SHP77 (cell line): Measurements from ENCODE around the gene SIRPA.

ENCODE experiments used
- DNase-seq, 2 experiments: peaks; one replicate each; lab custom pipeline; 2025; lab: John Stamatoyannopoulos, UW

SIRPA gene

GRCh38 chr20:1870792-1871550, 24.2 kb upstream of the SIRPA start:
- DNase-seq: no peak

DNA sequence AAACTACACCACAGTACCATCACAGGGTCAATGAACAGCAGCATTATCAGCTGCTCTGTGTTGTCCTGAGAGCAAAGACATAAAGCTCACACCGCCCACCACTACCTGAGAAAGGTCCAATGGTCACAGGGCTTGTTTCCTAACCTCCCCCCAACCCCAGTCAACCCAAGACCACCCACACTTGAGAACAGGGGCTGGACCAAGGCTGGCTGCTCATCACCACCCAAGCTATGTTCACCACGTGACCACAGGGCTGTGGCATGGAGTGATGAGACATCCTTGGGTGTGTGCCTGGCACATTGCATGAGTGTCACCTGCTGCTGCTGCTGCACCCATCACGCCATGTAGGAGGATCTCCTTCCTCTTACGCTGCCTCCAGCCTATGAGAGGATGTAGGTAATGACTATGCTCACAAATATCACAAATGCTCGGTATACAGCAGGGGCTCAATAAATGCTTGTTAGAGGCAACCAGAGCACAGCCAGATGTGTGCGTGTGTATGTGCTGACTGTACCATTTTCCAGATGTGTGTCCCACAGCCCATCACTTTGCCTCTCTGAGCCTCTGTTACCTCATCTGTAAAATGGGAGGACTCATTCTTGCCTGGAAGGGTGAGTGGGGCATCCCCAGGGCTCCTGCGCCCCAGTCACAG, 23.3 kb upstream of the SIRPA start:
- DNase-seq: no peak

GRCh38 chr20:1872459-1873097, 22.6 kb upstream of the SIRPA start:
- no peak for DNase-seq

DNA sequence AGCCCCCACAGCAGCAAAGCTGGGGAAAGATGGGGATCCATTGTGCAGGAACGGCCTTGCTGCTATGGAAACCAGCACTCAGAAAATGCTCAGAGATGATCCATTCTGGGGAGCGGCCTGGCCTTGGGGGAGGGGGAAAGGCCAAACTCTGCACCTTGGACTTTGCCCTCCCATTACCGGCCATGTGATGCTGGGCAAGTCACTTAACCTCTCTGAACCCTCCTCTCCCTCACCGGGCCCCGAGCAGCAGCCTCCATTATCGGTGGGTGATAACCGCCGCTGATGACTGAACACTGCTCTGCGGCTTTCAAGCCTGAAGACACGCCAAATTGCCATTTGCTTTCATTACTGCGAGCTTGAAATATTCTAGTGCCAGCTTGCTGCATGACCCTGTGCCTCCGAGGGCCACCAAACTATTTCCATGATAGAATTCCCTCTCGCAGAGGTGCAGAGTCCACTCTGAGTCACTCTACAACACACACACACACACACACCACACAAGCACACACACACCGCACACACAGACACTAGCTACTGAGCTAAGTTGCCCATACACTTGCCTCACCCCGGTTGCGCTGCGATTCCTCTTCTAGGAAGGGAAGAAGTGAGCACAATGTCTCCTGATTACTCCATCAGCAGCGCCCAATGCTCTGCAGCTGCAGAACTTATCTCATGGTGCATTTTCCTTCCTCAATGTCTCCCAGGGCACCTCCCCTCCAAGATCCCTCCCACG, 20.6 kb upstream of the SIRPA start:
- DNase-seq: no peak

DNA sequence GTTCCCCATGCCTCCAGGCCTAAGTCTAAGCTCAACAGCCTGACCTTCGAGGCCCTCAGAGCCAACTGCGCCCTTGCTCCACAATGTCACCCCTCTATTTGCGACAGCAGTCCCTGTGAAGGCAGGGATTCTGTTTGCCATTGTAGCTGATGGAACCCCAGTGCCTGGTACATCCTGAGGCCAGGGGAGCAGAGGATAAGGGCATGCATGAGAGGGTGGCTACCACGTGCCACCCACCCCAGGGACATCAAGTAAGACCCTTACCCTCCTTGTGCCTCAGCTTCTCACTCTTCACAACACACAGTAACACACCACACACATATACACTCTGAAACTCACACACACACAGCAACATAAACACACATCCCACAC, 20.0 kb upstream of the SIRPA start:
- DNase-seq: no peak

GRCh38 chr20:1875762-1876161, 19.4 kb upstream of the SIRPA start:
- no peak for DNase-seq

DNA sequence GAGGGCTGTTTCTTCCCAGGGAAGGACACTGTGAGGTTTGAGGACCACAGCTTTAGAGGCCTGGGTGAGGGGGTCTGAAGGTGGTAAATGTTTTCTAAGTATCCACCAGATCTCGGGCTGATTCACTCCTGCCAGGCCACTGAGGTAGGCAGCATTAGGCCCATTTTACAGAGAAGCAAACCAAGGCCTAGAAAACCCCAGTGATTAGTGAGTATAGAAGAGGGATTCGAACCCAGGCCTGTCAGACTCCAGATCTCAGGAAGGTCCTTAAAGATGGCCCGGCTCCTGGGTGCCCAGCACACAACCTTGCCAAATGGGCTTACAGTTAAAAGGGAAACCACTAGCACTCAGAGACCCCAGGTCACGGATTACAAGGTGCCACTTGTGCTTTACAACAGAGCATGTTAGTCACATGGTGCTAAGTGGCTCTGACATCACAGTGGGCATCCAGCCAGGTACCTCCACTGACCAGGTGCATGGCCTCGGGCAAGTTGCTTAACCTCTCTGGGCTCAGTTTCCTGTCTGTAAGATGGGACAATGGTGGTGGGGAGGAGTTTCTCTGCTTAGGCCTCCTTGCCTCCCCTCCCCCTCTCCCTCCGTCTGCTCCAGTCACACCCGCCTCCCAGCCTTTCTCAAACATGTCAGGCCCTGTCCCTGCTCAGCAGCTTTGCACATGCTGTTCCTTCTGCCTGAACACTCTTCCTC, 18.8 kb upstream of the SIRPA start:
- DNase-seq: peak in 1 of 2 experiments; percentile 15

DNA sequence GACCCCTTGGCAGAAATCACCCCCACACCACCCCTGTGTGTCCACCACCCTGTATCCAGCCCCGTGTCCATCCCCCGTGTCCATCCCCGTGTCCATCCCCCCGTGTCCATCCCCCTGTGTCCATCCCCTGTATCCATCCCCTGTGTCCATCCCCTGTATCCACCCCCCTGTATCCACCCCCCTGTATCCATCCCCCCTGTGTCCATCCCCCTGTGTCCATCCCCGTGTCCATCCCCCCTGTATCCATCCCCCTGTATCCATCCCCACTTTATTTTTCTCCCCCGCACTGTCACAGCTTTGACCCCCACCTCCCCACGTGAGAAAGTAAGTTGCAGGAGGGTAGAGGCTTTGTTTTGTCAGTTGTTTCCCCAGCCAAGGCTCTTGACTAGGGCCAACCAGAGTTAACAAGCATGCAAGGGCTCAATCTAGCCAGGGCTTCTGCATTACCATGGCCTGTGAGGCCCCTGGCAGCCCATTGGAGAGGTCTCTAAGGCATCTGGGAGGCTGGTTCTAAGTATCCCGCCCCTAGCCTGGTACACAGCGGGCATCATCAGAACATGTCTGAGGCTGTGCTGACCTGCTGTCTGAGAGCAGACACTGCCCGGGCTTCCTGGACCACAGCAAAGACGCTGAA, 18.1 kb upstream of the SIRPA start:
- no peak for DNase-seq

GRCh38 chr20:1877609-1878200, 17.5 kb upstream of the SIRPA start:
- DNase-seq: no peak

- DNase-seq: no peak
Observed at GRCh38 chr20:1879369-1879768, 15.8 kb upstream of the SIRPA start.

DNA sequence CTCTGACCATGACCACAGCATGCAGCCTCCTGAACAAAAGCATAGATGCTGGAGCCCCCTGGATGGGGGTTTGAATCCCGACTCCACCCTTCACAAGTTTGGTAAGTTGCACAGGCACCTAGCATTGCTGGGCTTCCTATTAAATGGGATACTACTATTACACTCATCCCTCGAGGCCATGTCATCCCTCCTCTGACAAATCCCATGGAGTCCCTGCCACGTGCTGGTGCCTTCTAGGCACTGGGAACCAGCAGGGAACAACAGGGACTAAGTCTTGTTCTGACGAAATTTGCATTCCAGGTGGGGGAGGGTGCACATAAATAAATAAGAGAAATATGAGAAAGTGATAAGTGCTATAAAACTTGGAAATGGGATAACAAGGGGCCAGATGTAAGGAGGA, 15.3 kb upstream of the SIRPA start:
- DNase-seq: no peak

DNA sequence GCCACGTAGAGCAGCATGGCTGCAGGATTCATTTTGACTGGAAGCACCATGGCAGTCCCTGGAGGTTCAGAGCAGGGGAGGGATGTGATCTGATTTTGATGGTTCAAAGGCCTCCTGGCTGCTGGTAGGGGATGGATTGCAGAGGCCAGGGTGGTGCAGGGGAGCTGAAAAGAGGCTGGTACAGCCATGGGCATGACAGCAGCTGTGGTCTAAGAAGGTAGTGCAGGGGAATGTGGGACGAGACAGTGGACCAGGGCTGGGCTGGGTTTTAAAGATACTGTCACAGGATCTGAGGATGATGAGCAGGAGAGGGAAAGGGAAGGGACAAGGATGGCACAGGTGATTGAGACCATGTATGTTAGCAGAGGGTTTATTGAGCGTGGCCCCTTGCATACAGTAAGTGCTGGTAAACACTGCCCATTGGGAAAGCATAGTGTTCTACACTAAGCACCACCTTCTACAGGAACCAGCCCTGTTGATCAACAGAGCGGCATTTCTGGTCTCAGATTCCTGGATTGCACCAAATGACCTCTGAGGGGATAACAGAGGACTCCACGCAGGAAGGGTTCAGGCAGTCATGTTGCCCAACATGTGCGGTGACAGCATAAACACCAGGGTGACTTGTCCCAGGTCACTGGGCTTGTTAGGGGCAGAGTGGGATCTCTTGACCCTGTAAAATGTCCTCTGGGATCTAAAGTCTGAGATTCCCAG, 14.5 kb upstream of the SIRPA start:
- DNase-seq: no peak

DNA sequence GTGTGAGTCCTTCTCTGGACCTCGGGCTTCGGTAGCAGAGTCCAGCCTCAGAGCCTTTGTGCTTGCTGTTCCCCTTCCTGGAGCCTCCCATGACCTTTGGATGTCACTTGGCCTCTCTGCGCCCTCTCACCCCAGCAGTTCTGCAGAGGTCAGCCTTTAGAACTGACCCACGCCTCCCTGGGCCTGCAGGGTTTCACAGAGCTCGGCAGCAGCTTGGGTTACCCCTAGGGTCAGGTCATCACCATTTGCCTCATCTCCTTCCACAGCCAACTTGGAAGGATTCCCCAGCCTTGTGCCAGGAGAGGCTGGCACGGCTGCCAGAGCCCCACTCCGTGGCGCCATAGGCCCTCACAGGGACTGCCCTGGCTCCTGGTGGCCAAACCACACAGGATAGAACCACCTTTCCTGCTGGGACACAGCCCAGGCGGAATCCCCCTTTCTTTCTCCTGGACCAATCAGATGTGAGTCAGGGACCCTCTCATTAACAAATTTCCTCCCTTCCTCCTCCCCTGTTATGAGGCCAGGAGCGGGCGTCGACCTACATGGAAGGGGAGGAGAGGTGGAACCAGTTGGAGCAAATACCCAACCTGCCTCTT, 13.9 kb upstream of the SIRPA start:
- no peak for DNase-seq

- no peak for DNase-seq
Observed at GRCh38 chr20:1882026-1882425, 13.2 kb upstream of the SIRPA start.

DNA sequence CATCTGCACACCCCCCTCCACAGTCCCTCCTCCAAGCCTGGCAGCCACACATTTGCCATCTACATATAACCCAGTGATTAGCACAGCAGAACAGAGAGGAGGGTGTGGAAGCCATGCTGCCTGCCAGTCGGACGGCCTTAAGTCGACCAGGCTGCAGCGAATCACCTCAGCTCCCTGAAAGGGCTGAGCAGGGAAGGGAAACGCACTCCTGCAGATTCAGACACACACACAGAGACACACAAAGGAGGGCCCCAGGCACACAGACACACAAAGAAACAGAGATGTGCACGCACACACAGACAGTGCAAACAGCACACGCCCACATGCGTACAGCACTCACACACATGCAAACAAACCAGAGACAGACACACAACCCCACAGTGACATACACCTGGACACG, 11.2 kb upstream of the SIRPA start:
- DNase-seq: no peak

DNA sequence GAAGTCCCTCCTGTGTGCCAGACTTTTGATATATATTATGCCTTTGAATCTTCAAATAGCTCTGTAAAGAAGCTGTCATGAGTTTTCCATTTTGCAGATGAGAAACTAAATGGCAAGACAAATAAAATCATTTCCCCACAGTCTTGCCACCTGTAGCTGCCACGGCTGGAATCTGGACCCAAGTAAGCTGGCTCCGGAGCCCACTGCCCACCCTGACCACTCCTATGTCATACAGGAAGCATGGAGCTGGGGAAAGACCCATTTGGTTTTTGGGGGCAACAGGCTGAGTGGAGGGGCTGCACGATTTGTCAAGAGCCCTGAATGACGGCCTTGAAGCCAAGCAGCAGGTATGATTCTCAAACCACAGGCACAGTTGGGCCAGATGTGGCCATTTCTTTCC, 10.0 kb upstream of the SIRPA start:
- DNase-seq: no peak

- no peak for DNase-seq
Observed at GRCh38 chr20:1885940-1886693, 9.1 kb upstream of the SIRPA start.

GRCh38 chr20:1887321-1887720, 7.9 kb upstream of the SIRPA start:
- no peak for DNase-seq

GRCh38 chr20:1887756-1888155, 7.5 kb upstream of the SIRPA start:
- no peak for DNase-seq
